HG03378 (cell line): ENCODE data around the gene MAGIX.

Experiments
- ATAC-seq: cut with Tn5 transposase; IDR thresholded peaks from one replicate; pipeline ENCODE4 v1.9.1; 2021; ENCODE audit warnings: mild to moderate bottlenecking, moderate library complexity; ENCODE audit not compliant: unreplicated experiment

Gene MAGIX

DNA sequence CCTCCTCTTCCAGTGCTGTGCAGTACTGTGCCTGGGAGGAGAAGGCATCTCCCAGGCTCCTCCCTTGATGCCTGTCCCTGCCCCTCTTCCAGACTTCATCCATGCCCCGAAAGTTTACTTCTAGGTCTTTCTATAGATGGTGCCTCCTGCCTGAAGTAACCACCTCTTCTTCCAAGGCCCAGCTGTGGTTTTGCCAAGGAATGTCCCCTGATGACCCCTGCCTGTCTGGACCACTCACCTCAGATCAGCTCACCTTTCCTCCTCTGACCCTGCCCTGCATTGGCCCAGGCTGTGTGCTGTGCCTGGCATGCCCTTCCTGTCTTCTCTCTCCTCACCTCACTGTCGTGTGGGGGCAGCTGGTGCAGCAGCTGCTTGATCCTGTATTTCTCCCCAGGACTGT is 16.8 kb downstream of the MAGIX start:
- no peak for ATAC-seq

DNA sequence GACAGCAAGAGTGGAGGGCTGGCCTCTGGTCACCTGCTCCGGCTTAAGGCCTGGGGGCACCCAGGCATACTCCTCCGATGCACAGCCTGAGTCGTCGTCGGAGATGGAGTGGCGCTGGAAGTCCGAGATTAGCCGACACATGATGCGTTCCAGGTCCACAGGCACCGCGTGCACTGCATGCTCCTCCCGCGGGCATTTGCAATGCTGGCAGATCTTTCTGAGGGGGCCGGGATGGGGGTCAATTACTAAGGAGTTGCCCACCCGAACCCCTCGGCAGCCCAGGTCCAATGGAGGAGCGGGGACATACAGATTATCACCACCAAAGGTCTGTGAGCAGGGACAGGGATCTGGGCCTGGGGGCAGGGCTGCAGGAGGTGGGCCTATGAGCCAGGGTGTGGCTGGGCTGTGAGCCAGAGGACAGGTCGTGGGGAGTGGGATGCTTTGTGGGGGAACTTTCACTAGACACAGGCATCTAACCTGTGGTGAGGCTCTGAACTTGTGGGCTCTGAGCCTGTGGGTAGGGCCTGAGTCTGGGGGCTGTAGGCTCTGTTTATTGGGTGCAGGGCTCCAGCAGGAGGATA is 21.2 kb downstream of the MAGIX start:
- ATAC-seq: no peak

DNA sequence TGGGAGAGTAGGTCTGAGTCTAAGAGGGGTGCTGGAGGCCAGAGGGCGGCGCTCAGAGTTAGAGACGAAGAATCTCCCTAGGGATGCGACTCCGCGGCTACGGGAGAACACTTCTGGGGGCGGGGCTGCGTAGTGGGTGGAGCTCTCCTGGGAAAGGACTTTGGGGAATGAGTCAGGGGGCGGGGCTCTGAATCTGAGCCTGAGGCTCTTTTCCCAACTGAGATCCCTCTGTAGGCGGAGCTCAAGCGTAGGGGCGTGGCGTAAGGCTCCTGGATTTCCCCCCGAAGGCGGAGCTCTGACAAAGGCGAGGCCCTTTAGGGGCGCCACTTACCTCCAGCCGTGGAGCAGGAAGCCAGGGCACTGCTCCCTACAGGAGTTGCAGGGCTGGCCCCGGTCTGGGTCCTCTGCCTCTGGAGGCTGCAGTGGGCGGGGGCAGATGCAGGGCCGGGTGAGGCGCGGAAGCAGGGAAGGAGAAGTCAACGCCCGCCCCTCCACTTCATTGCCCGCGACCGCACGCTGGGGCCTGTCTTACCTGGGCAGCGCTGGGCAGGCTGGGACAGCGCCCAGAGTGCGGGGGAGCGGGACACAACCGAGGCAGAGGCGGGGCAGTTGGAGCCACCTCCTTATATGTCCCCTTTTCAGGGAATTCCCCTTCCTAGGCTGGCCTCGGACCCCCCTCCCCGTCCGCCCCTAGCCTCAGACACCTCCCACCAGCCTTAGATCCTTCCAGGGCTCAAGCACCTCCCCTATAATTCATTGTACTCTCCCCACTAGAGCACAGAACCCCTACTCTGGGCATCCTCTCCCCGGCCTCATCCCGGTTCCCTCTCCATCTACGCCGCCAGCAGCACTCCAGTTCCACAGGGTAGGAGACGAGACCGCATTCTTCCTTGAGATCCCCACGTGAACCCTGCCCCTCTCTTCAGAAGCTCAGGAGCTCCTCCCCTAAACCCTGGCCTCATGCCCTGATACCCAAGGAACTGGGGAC is 22.0 kb downstream of the MAGIX start:
- ATAC-seq: no peak

DNA sequence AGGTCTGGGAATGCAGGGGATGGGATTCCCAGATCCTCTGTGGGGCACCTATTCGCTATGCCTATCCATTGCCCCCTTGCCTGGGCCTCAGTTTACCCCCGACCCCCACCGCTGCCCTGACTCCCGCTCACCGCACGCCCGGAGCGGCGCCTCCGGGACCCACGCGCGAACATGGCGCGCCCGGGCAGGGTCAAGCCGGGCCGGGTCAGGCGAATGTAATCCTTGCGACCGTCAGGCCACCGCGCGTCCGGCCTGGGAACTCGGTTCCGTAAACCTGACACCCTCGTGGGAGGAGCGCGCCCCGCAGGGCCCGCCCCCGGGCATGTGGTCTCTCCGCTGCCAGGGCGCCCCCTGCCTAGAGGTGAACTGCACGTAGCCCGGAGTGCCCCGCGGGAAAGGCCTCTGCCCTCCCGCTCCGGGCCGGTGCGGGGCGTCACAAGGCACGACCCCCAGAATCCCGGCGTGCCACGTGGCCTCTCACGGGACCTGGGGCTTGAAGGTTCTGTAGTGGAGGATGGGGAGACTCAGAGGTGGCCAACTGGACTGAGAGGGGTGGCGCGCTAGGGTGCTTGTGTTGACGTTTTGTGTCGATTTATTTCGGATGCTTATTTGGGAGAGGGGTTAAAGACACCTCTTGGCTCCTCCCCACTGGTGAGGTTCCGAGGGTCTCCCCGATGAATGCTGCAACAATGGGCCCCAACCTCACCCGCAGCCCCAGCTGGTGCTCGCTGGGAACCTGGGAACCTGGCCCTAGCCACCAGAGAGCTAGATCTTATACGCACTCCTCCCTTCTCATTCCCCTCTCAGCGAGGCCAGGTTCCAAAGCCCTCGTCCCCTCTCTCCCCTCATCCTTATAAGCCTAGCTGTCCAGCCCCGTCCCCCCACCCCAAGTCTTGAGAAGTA is 23.8 kb downstream of the MAGIX start, which contains the start of gene PRICKLE3:
Gene PRICKLE3 (minus strand): TSS at position 249 of the 903 bp plus-strand sequence. CDS start 76 bp downstream, at position 173.
- ATAC-seq: no peak

DNA sequence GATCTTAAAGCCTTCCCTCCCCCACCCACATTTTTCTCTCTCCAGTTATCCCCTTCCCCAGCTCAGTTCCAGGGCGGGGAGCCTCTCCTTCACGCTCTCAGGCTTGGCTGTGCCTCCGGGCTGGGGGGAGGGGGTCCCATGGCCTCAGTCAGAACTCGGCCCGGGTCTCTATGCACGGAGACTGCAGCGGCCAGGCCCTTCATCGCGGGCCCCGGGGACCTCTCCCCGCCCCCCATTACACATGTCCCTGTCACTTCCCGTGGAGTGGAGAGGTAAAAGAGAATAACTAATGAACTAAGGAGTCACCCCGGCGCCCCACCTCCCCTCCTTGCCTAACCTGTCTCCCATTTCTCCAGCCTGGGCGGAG is 24.5 kb downstream of the MAGIX start:
- no peak for ATAC-seq

DNA sequence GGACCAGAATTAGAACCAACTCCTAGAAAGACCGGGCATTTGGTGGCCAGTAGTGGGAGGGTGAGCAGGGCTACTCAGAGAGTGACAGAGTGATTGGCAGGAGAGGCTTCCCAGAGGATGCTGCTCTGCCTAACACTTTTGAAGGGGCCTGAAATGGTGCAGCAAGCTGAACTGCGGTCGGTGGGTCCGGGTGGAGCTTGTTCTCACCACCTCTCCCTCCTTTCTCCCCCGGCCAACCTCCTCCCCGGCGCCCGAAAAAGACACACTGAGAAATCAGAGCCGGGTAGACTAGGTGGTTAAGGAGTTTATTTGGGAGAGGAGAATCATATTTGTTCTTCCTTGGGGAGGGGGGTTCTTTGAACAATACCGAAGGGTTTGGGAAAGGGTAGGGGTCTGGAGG is 25.0 kb downstream of the MAGIX start:
- ATAC-seq: no peak

DNA sequence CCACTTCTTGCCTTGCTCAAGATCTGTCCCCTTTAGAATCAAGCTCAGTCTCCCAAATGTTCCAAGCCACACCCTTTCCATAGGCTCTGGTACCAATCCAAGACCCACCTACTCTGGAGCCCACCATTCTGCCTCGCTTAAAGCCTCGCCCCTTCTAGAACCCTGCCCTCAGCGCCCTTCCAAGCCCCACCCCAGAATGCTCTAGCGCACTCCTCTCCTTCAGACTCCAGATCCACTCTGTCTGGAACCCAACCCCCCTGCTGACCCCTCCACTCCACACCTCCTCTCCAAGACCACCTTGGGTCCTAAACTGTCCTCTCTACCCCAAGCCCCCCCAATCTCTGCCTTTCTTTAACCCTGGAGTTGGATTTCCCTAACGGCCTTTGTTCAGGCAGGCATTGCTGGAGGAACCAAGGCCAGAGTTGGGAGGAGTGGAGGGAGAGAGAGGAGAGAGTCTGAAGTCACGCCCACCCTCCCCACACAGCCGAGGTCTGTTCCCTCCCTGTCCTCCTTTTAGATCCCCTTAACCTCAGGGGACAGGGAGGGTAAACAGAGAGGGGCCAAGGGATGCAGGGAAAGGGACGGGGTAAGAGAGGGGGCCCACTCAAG is 26.0 kb downstream of the MAGIX start:
- no peak for ATAC-seq

DNA sequence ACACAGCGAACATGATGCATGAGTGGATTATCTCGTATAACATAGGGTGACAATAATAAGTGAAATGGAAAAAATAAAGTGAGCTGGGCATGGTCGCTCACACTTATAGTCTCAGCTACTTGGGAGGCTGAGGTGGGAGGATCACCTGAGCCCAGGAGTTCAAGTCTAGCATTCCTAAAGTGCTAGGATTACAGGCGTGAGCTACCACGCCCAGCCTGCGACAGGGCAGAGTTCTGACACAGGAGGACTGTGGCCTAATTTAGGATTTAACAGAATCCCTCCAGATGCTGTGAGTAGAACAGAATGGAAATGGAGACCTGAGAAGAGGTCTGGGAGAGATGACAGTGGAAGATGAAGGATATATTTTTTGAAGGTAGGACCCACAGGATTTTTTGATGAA is 27.0 kb downstream of the MAGIX start:
- ATAC-seq: no peak

DNA sequence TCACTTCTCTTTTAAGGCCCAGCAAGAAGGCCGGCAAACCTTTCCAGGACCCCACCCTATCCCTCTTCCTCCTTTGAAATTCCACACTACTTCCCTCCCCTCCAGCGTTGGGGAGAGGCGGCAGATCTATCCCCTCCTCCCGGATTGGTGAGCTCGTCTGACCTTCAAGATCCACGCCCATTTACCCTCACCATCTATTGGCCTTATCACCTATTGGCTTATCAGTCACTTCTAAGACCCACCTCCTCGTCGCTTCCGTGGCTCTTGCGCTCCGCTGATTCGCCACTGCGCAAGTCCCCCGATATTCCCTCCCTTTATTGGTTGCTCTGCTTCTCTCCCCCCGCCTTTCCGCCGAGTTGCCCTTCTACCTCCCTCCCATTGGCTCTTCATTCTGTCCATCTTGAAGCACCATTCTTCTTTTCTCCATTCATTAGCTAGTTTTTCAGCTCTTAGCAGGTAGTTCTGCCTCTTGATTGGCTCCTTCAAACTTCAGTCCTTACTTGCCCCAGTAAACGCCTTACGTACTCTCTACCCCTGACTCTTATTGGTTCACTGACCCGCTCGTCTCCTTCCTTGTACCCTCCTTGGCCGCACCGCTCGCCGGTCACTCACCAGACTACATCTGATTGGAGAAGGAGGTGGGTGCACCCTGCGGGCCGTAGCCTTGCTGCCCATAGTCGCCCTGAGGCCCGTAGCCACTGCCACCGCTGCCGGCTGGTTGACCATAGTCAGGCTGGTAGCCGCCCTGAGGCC is 28.4 kb downstream of the MAGIX start:
- ATAC-seq: peak; percentile 89

DNA sequence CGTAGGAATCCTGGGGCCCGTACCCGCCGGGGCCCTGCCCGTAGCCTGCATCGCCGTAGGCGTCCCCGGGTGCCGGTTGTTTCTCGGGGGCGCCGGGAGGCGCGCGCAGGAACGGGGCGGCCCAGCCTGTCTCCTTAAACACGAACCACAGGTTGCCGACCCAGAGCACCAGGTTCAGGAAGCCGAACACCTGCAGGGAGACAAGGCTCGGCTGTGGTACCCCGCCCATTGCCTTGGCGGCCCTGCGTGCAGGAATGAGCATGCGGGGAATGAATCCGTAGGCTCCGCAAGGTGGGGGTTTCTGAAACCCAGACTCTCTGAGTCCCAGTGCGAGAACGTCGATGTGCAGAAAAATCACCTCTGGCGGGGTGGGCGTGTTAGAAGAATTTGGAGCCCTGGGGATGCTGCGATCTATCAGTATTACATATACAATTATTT is 29.0 kb downstream of the MAGIX start:
- ATAC-seq: peak; percentile 10

DNA sequence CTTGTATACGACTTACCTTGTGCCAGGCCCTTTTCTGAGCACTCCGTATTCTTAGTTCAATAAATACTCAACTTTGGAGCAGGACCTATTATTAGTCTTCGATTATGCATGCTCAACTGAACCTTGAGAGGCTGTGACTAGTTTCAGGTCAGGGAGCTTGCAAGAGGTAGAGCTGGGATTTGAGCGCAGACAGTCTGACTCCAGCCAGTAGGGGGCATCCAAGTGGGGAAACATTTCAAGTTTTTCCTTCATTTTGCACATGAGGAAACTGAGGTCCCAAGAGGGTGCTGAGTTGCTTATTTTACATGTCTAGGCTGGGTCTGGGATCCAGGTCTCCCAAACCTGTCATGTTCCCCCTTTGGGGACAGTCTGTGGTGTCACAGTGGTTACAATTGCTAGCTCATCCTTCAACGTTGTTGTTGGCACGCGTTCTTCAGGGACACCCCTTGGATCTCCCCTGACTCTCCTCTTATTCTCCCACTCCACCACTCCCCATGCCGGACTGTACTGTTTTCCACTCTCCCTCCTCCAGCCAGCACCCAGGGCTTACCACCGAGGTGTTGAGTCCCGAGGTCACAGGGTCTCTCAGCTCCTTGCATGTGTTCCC is 30.3 kb downstream of the MAGIX start:
- no peak for ATAC-seq

DNA sequence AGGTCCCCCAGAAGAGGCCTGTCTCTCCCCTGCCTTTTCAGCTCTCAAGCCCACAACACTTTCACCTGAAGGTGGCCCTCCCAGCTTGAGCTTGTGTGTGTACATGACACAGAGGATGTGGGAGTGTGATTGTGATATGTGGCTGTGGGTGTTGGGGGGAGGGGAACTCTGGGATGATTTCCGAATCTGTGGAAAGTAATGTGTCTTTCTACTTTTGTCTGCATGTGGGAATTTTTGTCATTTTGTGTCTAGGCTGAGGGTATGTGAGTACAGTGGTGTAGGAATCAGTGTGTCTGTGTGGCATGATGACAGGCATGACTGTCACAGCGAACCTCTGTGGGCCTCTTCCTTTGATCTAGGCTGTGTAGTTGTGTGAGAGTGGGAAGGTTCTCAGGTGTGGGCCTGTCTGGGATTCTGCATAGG is 31.0 kb downstream of the MAGIX start:
- no peak for ATAC-seq

DNA sequence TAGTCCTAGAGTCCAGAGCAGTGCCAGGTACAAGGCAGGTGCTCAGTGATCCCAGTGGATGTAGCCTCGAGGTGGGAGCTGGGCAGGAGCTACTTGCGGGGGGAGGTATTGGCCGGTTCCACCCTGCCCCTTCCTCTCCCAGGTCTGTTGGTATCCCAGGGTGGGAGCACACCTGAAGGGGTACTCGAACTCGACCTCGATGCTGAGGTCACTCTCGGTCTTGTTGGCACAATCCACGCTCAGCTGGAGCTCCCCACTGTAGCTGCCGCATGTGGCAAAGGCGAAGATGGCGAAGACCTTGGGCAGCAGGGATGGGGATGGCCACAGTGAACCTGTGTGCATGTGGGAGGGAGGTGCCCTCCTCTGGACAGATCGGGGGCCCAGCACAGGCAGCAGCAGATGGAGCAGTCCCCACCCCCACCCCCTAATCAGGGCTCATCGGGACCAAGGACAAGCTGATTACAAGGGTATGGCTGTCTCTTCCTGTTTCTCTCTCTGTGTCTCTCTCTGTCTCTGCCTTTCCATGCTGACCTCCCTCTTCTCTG is 35.1 kb downstream of the MAGIX start:
- ATAC-seq: no peak

DNA sequence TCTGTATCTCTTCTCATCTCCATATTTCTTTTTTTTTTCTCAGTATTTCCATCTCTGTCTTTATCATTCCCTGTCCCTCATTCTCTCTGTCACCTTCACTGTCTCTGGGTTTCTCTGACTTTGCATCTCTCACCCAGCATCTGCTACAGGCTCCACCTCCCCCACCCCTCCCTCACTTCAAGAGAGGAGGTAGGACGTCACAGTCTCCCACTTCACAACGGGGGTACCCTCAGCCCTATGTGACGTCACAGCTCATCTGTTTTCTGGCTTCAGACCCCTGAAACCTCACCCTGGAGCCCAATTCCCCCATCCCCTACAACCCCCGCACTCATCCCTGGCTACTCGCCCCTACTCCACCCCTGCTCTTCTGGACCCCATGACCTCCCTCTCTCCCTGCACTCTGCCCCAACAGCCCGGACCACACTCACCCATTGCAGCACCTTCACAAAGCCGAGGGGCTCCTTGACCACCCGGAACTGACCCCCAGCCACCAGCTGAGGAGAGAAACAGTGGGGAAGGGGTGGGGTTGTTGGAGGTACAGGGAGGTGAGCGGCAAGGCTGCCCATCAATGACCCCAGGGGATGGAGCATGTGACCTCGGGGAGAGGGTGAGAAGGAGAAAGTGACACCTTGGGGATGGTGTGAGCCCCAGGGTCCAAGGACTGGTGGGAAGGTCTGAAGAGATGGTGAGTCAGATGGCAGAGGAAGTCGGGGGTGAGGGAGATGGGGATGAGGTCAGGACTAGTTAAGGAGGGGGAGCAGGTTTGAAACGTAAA is 36.2 kb downstream of the MAGIX start:
- ATAC-seq: no peak

DNA sequence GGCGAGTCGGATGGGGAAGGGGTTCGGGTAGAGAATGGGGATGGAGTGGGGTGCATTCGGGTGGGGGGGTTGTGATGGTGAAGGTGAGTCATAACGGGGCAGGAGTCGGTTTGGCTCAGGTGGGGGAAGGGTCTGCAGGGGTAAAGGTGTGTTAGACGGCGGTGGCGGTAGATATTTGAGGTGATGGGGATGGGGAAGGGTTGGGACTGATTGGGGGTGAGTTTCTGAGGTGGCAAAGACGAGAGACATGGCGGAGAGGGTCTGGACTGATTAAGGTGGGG is 36.7 kb downstream of the MAGIX start:
- ATAC-seq: no peak

DNA sequence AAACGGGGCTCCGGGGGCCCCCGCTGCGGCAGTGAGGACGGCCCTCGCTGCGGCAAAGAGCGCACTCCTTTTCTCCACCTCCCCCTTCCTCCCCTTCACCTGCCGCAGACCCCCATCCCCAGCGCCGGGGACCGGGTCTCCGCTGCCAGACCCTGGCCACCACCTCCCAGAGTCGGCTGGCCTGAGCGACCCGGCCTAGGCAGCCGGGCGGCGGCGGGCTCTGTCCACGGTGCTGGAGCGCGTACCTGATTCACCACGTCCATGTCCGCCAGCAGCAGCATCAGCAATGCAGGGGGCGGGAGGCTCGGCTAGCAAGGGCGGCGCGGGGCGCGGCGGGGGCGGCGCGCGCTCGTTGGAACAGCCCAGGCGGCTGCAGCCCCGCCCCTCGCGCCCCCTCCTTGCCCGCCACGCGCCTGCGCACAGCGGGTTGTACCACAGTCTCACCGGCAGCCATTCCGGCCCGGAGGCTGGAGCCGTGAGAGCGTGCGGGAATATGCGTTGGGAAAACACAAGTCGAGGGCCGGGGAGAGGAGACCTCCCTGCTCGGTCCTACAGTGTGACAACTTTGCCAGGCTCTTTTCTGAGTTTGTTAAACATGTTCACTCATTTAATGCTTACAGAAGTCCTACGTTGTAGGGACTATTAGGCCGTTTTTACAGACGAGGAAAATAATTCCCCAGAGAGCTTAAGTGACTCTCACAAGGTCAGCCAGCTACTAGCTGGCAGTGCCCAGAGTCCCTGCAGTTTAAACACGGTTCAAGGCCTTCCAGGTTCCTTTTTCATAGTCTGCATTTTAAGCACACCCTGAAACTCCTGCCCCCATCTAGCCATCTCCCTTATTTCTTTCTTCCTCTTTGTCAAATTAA is 37.6 kb downstream of the MAGIX start, which contains the start of gene SYP:
Gene SYP (minus strand): TSS at position 288 of the 866 bp plus-strand sequence. CDS start 7 bp downstream, at position 281.
- ATAC-seq: peak; percentile 88

DNA sequence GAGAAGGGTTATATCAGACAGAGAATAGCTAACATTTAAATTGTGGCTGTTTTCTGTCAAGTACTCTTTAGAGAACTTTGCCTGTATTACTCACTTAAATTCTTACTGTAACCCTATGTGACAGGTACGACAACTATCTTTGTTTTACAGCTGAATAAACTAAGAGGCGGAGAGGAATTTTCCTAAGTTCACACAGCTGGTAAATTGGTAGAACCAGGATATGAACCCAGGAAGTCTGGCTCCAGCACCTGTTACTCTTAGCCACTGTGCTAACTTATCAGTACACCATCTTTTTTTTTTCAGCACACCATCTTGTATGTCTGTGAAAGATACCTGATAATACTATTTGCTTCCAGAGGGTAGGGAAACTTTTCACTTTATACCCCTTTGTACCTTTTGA is 39.5 kb downstream of the MAGIX start:
- no peak for ATAC-seq

DNA sequence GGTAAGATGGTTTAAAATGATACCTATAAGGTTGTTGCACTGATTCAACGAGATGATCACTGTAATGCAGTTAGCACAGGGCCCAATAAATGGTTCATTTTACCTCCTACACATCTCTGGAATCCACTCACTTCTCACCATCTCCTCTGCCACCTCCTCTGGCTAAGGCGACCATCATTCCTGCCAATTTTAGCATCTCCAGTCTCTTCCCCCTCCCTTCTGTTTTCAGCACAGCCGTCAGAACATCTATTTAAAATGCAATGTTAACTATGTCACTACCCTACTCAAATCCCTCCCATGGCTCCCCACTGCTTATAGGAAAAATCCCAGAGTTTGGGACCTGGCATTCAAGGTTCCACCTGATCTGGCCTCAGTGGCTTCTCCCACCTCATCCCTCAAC is 41.0 kb downstream of the MAGIX start:
- no peak for ATAC-seq
